CD4-positive, alpha-beta T cell treated with Interleukin-4 for 4 hours (primary cell): Measurements from ENCODE around the gene CFAP107.
"Not testable (repeated sequence)": the region's sequence is repeated elsewhere in the genome, so short reads cannot be mapped to it uniquely, and the experiment has no call there.

Experiments
- DNase-seq: peaks from one replicate; pipeline ENCODE4 v3.0.0-alpha.2; 2020

CFAP107 gene

DNA sequence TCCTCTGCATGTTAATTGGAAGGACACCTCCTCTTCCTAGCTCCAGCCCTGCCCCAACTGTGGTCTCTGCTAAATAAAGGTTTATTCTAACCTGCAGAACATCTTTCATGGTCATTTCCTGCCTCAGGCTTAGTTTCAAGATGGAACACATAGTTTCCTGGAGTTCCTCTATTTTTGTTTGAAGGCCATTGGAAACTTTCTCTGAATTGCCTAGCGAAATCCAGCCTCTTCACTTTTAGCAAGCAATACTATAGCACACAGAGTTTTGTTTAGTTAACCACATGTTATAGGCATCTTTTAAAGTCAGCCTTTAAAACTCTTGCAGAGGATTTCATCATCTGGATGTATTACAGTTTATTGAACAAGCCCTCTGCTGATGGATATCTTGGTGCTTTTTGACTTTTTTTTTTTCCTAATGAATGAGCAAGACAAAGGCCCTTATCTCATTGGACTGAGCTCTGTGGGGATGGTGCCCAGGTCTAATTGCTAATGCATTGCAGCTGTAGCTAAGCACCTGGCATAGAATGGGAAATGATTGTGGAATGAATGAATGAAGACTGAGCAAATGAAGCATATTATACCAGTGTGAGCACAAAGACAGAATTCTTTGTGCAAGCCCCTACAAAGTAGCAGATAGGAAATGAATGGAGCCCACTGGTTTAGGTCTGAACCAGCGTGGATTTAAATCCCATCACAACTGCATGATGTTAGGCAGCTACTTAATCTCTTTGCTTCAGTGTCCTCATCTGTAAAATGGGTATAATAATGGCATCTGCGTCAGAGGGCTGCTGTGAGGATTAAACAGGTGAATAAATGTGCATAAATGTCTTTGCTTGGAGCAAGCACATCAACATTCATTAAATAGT, 641 bp upstream of the CFAP107 start:
- no peak for DNase-seq

DNA sequence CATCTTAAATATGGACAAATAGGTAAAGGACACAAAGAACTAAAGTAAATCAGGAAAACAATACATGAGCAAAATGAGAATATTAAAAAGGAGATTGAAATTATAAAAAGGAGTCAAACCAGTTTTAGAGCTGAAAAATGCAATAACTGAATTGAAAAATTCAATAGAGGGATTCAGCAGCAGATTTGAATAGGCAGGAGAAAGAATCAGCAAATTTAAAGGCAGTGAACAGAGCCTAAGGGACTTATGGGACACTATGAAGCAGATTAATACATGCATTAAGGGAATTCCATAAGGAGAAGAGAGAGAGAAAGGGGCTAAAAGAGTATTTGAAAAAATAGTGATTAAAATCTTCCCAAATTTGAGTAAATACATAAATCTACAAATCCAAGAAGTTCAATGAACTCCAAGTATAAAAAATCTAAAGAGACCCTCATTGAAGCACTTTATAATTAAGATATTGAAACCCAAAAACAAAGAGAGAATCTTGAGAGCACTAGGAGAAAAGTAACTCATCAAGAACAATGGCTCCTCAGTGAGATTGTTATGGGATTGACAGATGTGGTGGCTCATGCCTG, 2.9 kb downstream of the CFAP107 start:
- DNase-seq: no peak

DNA sequence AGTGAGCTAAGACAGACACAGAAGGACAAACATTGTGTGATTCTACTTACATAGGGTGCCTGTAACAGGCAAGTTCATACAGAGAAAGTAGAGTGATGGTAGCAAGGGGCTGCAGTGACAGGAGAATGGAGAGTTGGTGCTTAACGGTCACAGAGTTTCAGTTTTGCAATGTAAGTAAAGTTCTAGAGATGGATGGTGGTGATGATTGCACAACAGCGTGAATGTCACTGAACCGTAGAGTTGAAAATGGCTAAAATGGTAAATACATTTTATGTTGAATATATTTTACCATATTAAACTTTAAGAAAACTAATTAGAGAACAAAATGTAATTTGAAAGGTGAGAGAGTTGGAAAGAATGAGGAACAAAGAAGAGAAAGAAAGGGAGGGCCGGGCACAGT, 8.7 kb downstream of the CFAP107 start:
- no peak for DNase-seq

DNA sequence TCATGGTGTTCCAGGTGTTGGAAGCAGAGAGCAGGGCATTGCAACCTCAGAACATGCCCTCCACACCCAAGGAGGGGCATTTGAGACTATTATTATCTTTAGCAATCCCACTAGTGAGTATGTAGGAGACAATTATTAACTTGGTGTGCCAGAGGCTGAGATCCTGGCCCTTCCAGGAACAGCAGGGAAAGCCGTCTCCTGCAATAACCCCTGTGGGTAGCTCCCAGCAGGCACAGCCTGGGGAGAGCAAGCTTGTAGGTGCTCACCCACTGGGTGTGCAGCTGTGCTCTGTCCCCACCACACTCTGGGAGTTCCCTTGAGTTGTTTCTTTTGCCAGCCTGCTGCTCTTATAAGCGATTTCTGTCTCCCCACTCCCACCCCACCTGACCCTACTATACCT, 10.3 kb downstream of the CFAP107 start:
- DNase-seq: no peak

DNA sequence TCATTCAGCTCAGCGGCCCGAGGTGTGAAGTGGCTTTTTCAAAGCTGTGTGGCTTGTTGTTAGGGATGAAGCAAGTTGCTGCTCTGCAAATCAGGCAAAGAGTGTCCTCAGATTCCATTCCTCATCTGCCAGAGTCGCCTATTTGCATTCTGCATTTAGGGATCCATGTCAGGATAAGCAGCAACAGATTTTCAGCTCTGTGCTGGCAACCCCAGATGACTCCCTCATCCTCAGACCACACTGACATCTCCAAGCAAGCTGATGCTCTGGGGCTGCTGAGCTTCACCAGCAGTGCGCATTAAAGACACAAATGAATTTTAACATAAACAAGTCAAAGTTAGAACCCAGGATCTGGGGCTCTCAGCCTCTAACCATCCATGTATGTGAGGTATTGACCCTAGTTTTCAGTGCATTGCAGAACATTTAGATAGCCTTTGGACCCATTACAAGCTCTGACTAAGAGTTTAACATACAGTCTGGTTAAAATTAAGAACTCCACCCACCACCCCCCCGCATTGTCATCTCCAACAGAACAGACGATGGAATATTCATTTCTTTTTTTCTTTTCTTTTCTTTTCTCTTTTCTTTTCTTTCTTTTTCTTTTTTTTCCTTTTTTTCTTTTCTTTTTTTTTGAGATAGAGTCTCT, 10.9 kb downstream of the CFAP107 start:
- no peak for DNase-seq

DNA sequence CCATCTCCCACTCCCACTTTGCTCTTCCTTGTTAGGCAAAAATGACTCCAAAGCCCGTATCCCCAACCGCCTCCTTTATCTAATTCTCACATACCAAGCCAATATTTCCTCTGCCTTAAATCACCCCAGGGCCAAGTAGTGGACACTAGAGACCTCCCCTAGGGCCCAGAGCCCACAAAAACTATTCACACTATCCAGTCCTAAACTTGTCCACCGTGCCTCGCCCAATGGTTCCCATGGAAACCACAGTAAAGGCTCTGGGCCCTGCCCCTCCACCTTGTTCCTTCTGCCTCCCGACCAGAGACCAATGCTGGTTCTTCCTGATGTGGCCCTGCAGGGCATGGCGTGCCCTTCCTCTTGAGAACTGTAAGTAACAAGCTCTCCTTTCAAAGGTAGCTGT, 11.8 kb downstream of the CFAP107 start:
- no peak for DNase-seq

DNA sequence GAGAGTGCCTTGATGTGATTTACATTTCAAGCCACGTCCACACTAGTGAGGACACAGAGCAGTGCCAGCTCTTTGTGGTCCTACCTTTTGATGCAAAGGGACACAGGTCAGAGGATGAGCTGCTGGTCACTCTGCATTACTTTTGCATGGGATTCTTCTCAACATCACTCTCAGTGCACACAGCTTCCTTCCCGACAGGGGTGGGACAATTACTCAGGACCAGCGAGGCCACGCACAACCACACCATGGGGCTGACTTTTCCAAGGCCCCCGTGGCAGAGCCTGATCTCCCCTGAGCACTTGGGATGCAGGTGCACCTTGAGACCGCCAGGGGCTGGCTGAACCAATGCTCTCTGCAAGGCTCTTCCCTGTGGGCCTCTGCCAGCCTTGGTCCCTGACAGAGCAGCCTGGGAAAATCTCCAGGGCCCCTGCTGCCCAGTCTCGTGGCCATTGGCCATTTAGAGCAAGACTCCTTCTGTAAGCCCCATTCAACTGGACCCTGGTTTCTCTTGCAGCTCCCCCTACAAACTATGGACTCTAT, 14.3 kb downstream of the CFAP107 start:
- DNase-seq: no peak

DNA sequence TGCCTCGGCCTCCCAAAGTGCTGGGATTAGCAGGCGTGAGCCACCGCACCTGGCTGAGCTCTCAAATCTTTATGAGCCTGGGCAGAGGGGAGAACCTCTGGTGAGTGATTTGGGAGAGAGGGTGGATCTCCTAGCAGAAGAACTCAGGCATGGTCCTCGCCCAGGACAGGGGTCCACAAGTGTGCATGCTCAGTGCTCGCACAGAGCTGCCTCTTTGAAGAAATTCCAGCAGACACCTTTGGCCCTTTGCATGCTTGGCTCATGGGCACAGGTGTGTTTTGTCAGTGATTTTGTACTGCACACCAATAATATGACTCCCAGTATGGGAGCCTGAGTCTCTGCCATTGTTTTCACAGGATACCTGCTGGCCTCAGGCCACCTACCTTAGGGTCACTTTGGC, 15.8 kb downstream of the CFAP107 start:
- DNase-seq: no peak

DNA sequence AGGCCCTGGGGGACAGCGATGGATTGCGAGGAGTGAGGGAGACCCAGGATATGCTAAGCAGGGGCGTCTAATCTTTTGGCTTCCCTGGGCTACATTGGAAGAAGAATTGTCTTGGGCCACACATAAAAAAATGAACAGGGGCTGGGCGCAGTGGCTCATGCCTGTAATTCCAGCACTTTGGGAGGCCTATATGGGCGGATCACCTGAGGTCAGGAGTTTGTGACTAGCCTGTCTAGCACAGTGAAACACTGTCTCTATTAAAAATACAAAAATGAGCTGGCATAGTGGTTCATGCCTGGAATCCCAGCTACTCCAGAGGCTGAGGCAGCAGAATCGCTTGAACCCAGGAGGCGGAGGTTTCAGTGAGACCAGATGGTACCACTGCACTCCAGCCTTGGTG, 16.8 kb downstream of the CFAP107 start:
- no peak for DNase-seq

DNA sequence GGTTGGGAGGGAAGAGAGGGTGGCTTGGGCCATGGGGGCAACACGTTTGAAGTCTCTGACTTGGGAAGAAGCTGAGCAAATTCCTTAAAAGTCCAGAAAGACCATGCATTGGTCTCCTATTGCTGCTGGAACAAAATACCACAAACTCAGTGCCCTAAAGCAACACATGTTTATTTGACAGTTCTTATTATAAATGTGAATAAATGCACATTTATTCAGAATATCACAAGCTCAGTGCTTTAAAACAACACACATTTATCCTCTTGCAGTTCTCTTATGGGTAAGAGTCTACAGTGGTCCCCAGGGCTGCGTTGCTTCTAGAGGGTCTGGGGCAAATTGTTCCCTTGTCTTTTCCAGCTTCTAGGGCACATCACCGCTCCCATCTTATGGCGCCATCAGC, 17.5 kb downstream of the CFAP107 start:
- no peak for DNase-seq

DNA sequence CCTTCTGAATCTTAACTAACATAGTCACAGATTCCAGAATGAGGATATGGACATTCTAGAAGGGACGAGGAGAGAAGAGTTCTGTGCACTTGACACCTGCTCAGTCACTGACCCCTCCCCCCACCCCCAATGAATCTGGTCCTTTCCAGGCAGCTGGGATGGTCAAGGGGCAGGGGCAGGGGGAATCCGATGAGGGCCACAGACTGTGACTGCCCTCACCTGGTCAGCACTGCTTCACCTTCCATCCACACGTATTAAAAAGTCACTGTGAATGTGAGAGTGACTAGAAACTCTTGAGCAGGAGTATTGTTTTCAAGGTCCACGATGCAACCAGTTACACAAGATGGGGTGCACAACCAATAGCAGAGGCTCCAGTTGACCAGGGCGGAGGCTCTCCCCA, 18.0 kb downstream of the CFAP107 start:
- DNase-seq: no peak

DNA sequence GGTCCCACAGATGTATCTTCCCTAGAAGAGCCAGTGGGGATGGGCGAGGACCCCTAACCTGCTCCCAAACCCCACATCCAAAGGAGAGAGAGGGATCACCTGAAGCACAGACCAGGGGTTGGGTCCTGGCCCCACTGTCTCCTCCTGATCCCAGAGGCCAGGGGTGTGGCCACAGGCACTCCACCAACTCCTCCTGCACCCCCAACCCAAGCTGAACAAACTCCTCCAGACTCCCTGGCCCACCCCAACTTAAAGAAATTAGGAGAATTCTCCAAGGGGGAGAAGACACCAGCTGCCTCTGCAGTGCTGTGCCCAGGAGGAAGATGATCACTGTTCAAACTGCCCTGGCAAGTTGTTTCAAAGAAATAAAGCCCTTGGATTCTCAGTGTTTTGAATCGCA, 23.0 kb downstream of the CFAP107 start:
- no peak for DNase-seq

DNA sequence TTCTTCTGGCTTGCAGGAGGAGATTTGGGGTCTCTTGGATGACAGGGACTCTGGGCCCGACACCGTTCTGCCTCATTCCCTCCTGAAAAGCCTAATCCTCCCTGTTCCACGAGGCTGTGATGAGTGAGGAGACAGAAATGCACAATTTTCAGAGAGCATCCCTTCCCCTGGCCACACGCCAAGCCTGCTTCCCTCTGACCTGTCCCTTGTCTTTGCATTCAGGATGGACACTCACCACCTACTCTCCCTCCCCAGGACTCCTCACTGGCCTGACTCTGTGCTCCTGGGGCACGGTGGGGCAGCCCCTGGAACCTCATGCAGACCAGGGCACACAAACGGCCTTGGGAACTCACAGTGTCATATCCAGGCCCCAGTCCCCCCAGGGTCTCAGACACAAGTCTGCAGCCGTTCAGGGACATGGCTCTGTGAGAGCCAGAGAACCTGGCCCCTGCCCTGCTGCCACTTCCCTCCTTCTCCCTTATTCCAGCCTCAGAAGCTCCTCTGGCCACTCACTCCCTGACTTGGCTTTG, 24.0 kb downstream of the CFAP107 start:
- no peak for DNase-seq

DNA sequence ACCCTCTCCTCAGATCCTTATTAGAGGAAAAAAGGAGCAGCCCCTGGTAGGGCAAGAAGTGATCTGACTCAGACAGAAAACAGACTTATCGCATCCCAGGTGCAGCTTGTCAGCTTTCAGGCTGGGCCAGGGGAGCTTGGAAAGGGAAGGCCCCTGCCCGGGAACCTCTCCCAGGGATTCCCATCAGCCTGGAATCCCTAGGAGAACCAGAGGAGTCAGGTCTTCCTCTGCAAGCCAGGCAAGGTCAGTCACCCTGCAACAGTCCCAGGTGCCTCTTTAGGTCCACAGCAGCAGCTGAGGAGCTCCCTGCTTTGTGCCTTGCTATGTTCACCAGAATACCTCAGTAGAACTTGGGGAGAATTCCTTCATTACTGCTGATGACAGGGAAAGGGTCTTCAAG, 24.6 kb downstream of the CFAP107 start:
- no peak for DNase-seq

DNA sequence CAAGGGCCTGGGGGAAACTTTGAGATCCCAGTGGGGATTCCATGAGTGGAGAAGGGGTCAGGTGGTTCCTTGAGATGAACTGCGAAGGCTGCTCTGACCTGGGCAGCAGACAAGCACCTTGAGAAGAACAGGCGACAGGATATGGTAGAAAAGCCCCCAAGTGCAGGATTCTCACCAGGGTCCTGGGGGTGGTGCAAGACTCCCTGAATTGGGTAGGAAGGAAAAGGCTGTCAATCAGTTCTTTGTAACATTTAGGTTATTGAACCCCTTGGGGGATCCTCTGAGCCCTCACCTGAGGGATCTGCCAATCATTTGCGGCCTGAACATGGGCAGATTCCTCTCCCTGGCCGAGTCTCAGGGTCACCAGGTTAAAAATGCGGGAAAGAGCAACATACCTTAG, 25.2 kb downstream of the CFAP107 start:
- DNase-seq: no peak

DNA sequence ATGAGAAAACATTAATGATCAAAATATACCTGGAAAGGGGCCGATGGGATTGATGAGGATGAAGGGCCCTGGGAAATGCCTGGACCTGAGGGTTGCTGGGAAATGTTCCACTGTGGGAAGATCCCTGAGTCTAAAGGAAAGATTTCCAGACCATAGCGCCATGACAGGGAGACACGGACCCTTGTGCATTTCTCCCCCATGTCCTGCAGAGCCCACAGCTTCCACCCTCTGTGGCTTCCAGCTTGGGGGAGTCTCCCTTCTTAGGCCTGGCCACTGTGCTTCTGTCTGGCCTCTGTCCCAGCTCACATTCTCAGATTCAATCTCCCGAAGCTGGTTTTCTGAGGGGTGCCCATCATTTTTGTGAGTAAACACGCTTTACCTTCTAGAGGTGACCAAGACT, 26.5 kb downstream of the CFAP107 start:
- DNase-seq: no peak

DNA sequence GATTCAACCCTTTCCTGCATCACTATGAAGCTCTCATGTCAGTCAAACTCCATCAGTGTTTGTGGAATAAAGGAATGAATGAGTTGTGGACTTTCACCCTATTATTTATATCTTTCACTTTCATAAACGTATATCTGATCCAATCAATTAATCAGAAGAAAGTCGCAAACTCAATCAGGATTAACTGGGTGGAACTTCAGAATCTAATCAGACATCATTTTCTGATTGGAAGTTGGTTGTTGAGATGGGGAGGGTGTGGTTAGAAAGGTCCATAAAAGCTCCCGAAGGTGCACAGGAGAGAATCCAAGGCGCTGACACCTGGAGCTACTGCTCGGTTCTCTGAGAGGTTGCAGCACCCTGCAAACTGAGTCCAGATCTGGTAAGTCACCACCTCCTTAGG, 27.4 kb downstream of the CFAP107 start, which contains the start of gene PRAMEF12:
Gene PRAMEF12 (plus strand): TSS at position 301 of the 400 bp plus-strand sequence. CDS start 1,130 bp downstream, outside the sequence.
- no peak for DNase-seq

DNA sequence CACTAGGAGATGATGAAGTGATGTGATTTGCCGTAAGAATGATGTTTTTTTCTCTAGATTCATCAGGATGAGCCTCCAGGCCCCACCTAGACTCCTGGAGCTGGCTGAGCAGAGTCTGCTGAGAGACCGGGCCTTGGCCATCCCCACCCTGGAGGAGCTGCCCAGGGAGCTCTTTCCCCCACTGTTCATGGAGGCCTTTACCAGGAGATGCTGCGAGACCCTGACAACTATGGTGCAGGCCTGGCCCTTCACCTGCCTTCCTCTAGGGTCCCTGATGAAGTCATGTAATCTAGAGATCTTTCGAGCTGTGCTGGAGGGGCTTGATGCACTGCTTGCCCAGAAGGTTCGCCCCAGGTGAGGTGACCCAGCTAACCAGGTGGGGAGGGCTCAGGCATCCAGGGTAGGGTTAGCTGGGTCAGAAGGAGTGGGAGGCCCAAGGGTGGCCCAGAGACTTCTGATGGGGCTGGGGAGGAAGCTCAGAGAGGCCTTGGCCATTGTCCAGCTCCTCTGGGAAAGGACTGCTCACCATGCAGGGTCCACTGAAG, 28.9 kb downstream of the CFAP107 start:
- DNase-seq: no peak

DNA sequence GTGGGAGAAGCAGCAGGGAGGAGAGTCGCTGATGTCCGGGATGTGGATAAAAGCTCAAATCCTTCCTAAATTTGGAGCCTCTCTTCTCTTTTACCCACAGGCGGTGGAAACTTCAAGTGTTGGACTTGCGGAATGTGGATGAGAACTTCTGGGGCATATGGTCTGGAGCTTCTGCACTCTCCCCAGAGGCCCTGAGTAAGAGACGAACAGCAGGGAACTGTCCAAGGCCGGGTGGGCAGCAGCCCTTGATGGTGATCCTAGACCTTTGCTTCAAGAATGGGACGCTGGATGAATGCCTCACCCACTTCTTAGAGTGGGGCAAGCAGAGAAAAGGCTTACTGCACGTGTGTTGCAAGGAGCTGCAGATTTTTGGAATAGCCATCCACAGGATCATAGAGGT, 29.4 kb downstream of the CFAP107 start:
- DNase-seq: no peak

DNA sequence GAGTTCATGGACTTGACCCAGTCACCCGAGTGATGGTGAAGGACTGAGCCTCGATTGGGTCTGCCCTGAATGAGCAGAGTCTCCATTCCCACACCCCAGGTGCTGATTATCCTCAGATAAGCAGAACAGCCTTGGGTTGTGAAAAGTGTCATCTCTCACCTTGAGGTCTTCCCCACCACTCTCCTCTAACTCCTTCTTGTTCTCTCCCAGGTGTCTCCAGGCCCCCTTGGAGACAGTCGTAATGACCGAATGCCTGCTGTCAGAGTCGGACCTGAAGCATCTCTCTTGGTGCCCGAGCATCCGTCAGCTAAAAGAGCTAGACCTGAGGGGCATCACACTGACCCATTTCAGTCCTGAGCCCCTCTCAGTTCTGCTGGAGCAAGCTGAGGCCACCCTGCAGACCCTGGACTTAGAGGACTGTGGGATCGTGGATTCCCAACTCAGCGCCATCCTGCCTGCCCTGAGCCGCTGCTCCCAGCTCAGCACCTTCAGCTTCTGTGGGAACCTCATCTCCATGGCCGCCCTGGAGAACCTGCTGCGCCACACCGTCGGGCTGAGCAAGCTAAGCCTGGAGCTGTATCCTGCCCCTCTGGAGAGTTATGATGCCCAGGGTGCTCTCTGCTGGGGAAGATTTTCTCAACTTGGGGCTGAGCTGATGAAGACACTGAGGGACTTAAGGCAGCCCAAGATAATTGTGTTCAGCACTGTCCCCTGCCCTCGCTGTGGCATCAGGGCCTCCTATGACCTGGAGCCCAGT, 31.0 kb downstream of the CFAP107 start:
- DNase-seq: no peak

DNA sequence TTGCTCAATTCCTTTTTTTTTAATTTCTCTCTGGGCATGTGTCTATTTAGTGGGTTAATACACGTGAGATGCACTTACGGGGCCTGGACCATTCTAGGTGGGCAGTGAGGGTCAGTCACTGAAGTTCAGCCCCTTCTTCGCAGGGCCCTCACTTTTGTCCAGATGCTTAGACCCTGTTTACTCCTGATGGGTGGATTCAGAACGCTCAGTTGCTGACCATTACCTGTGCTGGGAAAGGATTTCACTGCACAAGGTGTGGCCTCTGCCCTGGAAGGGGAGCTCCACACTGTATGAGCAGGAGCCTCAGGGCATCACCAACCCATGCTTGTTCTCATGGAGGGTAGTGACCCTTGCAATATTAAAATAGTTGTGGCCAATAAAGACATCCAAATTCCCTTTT, 32.1 kb downstream of the CFAP107 start:
- DNase-seq: no peak

DNA sequence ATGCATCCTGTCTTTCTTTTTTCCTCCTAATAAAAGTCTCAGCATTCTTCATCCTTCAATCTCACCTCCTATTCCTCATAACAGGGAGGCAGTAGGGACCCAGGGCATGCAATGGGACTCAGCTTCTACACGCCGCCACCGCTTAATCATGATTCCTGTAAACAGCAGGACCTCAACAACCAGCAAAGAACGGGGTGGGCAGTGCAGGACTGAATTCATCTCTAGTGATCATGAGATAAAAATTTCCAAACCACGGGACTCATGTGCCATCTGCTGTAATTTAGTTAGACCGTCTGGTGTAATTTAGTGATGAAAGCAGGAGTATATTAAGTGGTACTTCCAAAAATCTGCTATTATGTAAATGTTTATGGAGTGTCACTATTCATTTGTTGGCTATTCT, 32.9 kb downstream of the CFAP107 start:
- DNase-seq: no peak

DNA sequence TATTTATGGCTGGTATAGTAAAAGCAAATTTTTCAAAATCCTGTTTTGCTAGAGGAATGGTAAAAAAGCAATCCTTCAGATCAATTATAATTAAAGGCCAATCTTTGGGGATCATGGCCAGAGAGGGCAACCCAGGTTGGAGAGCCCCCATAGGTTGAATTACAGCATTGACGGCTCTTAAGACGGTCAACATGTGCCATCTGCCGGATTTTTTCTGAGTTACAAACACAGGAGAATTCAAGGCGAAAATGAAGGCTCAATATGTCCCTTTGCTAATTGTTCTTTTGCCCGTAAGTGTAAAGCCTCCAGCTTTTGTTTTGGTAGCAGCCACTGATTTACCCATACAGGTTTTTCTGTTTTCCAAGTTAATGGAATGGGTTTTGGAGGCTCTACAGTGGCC, 35.5 kb downstream of the CFAP107 start:
- DNase-seq: not testable (repeated sequence)
